ENCODE data around the gene ZNF865.

DNA sequence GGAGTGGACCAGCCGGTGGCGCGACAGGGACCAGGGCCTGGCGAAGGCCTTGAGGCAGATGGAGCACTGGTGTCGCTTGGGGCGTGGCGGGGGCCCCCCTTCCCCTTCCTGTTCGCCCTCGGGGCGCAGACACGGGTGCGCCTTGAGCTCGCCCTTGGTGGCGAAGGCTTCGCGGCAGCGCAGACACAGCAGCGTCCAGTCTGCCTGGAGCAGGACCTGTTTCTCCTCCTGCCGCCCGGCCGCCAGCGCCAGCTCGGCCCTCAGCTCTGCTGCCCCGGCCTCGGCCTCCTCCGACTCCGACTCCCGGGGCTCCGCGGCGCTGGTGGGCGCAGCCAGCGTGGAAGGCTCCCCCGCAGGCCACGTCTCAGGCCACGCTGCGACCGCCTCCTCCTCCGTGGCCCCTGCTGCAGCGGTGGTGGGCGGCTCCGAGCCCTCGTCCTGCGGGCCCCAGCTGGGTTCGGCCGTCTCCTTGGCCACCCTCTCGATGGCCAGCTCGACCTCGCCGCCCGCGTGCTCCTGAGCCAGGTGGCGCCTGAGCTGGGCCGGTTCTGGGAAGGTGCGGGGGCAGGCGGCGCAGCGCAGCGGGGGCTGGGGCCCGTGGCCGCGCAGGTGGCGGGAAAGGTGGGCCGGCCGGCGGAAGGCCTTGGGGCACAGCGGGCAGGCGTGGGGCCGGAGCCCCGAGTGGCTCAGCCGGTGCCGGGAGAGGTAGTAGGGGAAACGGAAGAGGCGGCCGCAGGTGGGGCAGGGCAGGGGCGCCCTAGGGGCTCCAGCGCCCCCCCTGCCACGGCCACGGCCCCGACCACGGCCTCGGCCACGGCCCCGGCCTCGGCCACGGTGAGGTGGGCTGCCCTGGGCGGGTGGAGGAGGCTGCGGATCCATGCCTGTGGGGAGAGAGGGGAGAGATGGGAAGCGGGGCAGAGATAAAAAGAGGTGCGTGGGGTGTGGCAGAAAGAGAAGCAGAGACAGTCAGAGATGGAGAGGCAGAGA lies 26.4 kb upstream of the ZNF865 start:
- TF ChIP-seq, protein P1, sequence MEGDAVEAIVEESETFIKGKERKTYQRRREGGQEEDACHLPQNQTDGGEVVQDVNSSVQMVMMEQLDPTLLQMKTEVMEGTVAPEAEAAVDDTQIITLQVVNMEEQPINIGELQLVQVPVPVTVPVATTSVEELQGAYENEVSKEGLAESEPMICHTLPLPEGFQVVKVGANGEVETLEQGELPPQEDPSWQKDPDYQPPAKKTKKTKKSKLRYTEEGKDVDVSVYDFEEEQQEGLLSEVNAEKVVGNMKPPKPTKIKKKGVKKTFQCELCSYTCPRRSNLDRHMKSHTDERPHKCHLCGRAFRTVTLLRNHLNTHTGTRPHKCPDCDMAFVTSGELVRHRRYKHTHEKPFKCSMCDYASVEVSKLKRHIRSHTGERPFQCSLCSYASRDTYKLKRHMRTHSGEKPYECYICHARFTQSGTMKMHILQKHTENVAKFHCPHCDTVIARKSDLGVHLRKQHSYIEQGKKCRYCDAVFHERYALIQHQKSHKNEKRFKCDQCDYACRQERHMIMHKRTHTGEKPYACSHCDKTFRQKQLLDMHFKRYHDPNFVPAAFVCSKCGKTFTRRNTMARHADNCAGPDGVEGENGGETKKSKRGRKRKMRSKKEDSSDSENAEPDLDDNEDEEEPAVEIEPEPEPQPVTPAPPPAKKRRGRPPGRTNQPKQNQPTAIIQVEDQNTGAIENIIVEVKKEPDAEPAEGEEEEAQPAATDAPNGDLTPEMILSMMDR (IDR thresholded peaks at IDR 0.05), result no peak
- no peak for TF ChIP-seq POLR2A (IDR thresholded peaks at IDR 0.05)

Measured in body of pancreas (tissue), 4 donors.